Pulmonary artery endothelial cell (primary cell): ENCODE data around the gene PON2. TPM values are rescaled to one million over a fixed set of nuclear protein-coding genes. Genes with fewer than 3 reads are reported as not detected.

Source experiments
- DNase-seq: peaks from one replicate; pipeline ENCODE4 v3.0.0-alpha.2; 2011; ENCODE audit warnings: low read depth, low spot score
- total RNA-seq: library from RNA; depleted of rRNA; stranded (reverse); fragments of >200 nt; gene quantifications from 2 replicates; pipeline ENCODE4 v1.2.3, GENCODE V29; 2014

PON2 gene
- total RNA-seq, 1 donor from 2014 or later: 72.6 TPM

GRCh38 chr7:95444796-95445195 is 10.0 kb upstream of the PON2 start:
- DNase-seq: no peak

- DNase-seq: no peak
These were observed 6.4 kb upstream of the PON2 start for GRCh38 chr7:95441042-95441823.

GRCh38 chr7:95440394-95441038 is 5.7 kb upstream of the PON2 start:
- DNase-seq: no peak

GRCh38 chr7:95436407-95436806 is 1.6 kb upstream of the PON2 start:
- DNase-seq: no peak

GRCh38 chr7:95435422-95435780 is 573 bp upstream of the PON2 start:
- DNase-seq: no peak

- no peak for DNase-seq
These were observed 774 bp downstream of the PON2 start for GRCh38 chr7:95433952-95434556.

- DNase-seq: no peak
These were observed 1.7 kb downstream of the PON2 start for GRCh38 chr7:95433129-95433528.

GRCh38 chr7:95432606-95433005 is 2.2 kb downstream of the PON2 start:
- DNase-seq: no peak

GRCh38 chr7:95430864-95431263 is 4.0 kb downstream of the PON2 start:
- no peak for DNase-seq

- no peak for DNase-seq
These were observed 5.4 kb downstream of the PON2 start for GRCh38 chr7:95429241-95429990.

GRCh38 chr7:95427914-95428516 is 6.8 kb downstream of the PON2 start:
- DNase-seq: no peak

- DNase-seq: no peak
These were observed 7.7 kb downstream of the PON2 start for GRCh38 chr7:95427166-95427565.

GRCh38 chr7:95425694-95426093 is 9.1 kb downstream of the PON2 start:
- no peak for DNase-seq

GRCh38 chr7:95424716-95425115 is 10.1 kb downstream of the PON2 start:
- DNase-seq: no peak

- DNase-seq: no peak
These were observed 12.9 kb downstream of the PON2 start for GRCh38 chr7:95421847-95422444.

- no peak for DNase-seq
These were observed 13.6 kb downstream of the PON2 start for GRCh38 chr7:95421000-95421846.

GRCh38 chr7:95412075-95412474 is 22.8 kb downstream of the PON2 start:
- DNase-seq: no peak

GRCh38 chr7:95411666-95412065 is 23.2 kb downstream of the PON2 start:
- DNase-seq: no peak

- no peak for DNase-seq
These were observed 23.8 kb downstream of the PON2 start for GRCh38 chr7:95411036-95411435.

- DNase-seq: no peak
These were observed 27.1 kb downstream of the PON2 start for GRCh38 chr7:95407751-95408150.
